Measurements from ENCODE around the gene CAMK1D.
"Not testable (repeated sequence)": the region's sequence is repeated elsewhere in the genome, so short reads cannot be mapped to it uniquely, and the experiment has no call there.

The CAMK1D gene

GRCh38 chr10:12546160-12546802 lies 196.9 kb downstream of the CAMK1D start:
- in situ Hi-C loops (cut with HindIII; ENCODE audit: low sequenced_read_pairs): not testable (repeated sequence)

GRCh38 chr10:12547301-12547771 lies 198.0 kb downstream of the CAMK1D start:
- in situ Hi-C loops (cut with HindIII; ENCODE audit: low sequenced_read_pairs): no loop called here

GRCh38 chr10:12549297-12549696 lies 199.9 kb downstream of the CAMK1D start:
- in situ Hi-C loops (cut with HindIII; ENCODE audit: low sequenced_read_pairs): no loop called here

- in situ Hi-C loops (cut with HindIII; ENCODE audit: low sequenced_read_pairs): no loop called here
These were observed 201.6 kb downstream of the CAMK1D start for GRCh38 chr10:12550994-12551393.

- in situ Hi-C loops (cut with HindIII; ENCODE audit: low sequenced_read_pairs): no loop called here
These were observed 206.7 kb downstream of the CAMK1D start for GRCh38 chr10:12556039-12556438.

GRCh38 chr10:12559578-12560178 lies 210.3 kb downstream of the CAMK1D start:
- in situ Hi-C loops (cut with HindIII; ENCODE audit: low sequenced_read_pairs): no loop called here

GRCh38 chr10:12561307-12561706 lies 212.0 kb downstream of the CAMK1D start:
- in situ Hi-C loops (cut with HindIII; ENCODE audit: low sequenced_read_pairs): no loop called here

- in situ Hi-C loops (cut with HindIII; ENCODE audit: low sequenced_read_pairs): no loop called here
These were observed 212.4 kb downstream of the CAMK1D start for GRCh38 chr10:12561720-12562119.

GRCh38 chr10:12563489-12563888 lies 214.1 kb downstream of the CAMK1D start:
- in situ Hi-C loops (cut with HindIII; ENCODE audit: low sequenced_read_pairs): no loop called here

GRCh38 chr10:12564173-12564572 lies 214.8 kb downstream of the CAMK1D start:
- in situ Hi-C loops (cut with HindIII; ENCODE audit: low sequenced_read_pairs): no loop called here

- in situ Hi-C loops (cut with HindIII; ENCODE audit: low sequenced_read_pairs): no loop called here
These were observed 217.1 kb downstream of the CAMK1D start for GRCh38 chr10:12566161-12567115.

- in situ Hi-C loops (cut with HindIII; ENCODE audit: low sequenced_read_pairs): no loop called here
These were observed 219.2 kb downstream of the CAMK1D start for GRCh38 chr10:12568391-12569009.

- in situ Hi-C loops (cut with HindIII; ENCODE audit: low sequenced_read_pairs): no loop called here
These were observed 222.9 kb downstream of the CAMK1D start for GRCh38 chr10:12572281-12572680.

- in situ Hi-C loops (cut with HindIII; ENCODE audit: low sequenced_read_pairs): no loop called here
These were observed 228.3 kb downstream of the CAMK1D start for GRCh38 chr10:12577610-12578009.

- in situ Hi-C loops (cut with HindIII; ENCODE audit: low sequenced_read_pairs): no loop called here
These were observed 230.9 kb downstream of the CAMK1D start for GRCh38 chr10:12579954-12580858.

- in situ Hi-C loops (cut with HindIII; ENCODE audit: low sequenced_read_pairs): no loop called here
These were observed 234.7 kb downstream of the CAMK1D start for GRCh38 chr10:12583891-12584595.

- in situ Hi-C loops (cut with HindIII; ENCODE audit: low sequenced_read_pairs): no loop called here
These were observed 237.4 kb downstream of the CAMK1D start for GRCh38 chr10:12586741-12587140.

GRCh38 chr10:12587451-12587888 lies 238.1 kb downstream of the CAMK1D start:
- in situ Hi-C loops (cut with HindIII; ENCODE audit: low sequenced_read_pairs): no loop called here

GRCh38 chr10:12588091-12588860 lies 238.9 kb downstream of the CAMK1D start:
- in situ Hi-C loops (cut with HindIII; ENCODE audit: low sequenced_read_pairs): no loop called here

Measured in DLD1 (cell line).